GM12878 (cell line): ENCODE results near the gene BBC3. TPM values are rescaled to one million over a fixed set of nuclear protein-coding genes. Genes with fewer than 3 reads are reported as not detected.

Experiments
- ATAC-seq: fragments of 200-7000 bp; cut with Tn5 transposase; 3 replicates; pipeline ENCODE4 v1.9.1; 2020; ENCODE audit warnings: mild to moderate bottlenecking, moderate library complexity
- BruUV-seq: library from RNA; stranded (reverse); fragments of 400-500 nt; replicated peaks from 2 replicates; lab custom pipeline; 2021; lab: Mats Ljungman, UMichigan
- CTCF ChIA-PET: fragments of 300-600 bp; sonication (Branson Sonifier 250); formaldehyde crosslinking; extraction: SDS; loops from one replicate; lab custom pipeline; 2021; ENCODE audit warnings: inconsistent platforms; lab: Yijun Ruan, JAX
- POLR2A ChIA-PET: fragments of 350-600 bp; formaldehyde crosslinking; extraction: SDS; loops from one replicate; lab custom pipeline; 2021; ENCODE audit warnings: inconsistent platforms; lab: Charles Lee
- RAD21 ChIA-PET: fragments of 300-600 bp; sonication (Branson Sonifier 250); formaldehyde crosslinking; loops from one replicate; lab custom pipeline; 2023; ENCODE audit warnings: antibody characterized with exemption; ENCODE audit not compliant: unreplicated experiment; lab: Charles Lee
- SMC1A ChIA-PET: fragments of 300-600 bp; sonication (Branson Sonifier 250); formaldehyde crosslinking; loops from one replicate; lab custom pipeline; 2023; ENCODE audit not compliant: unreplicated experiment, uncharacterized antibody; lab: Charles Lee
- DNase-seq: peaks from one replicate; pipeline ENCODE4 v3.0.0-alpha.2; 2011; ENCODE audit warnings: low read depth, low spot score
- FAIRE-seq: peaks from 3 replicates; lab custom pipeline; 2011; peaks lifted over from hg19 to GRCh38; lab: Jason Lieb, UNC
- H2AFZ ChIP-seq: 2 replicates; pipeline ENCODE4 v1.6.0; 2011; ENCODE audit warnings: low read depth, low read length, control low read depth; ENCODE audit not compliant: control insufficient read depth
- H3K27ac ChIP-seq: 2 replicates; pipeline ENCODE4 v1.5.1; 2011; ENCODE audit warnings: control low read depth; ENCODE audit not compliant: control insufficient read depth, insufficient read depth
- H3K27me3 ChIP-seq, 2 experiments: replicated peaks in 1 of 2; 2 replicates each; pipeline versions ENCODE4 v1.6.0 to v1.6.1; 2011; ENCODE audit warnings: low read length in 1 of 2; ENCODE audit not compliant: control insufficient read depth in 2 of 2, insufficient read depth in 2 of 2
- H3K36me3 ChIP-seq, 2 experiments: 2 replicates each; pipeline ENCODE4 v1.5.1; 2011; ENCODE audit warnings: low read length in 1 of 2; ENCODE audit not compliant: control insufficient read depth in 2 of 2, insufficient read depth in 2 of 2
- H3K4me1 ChIP-seq: 2 replicates; pipeline ENCODE4 v1.6.1; 2011; ENCODE audit warnings: mild to moderate bottlenecking, low read length, moderate library complexity, mixed read lengths; ENCODE audit not compliant: control insufficient read depth, insufficient read depth
- H3K4me2 ChIP-seq: 2 replicates; pipeline ENCODE4 v1.6.0; 2011; ENCODE audit warnings: control low read depth; ENCODE audit not compliant: control insufficient read depth, insufficient read depth
- H3K4me3 ChIP-seq: fragments of 200-600 bp; sonication (generic); 2 replicates; pipeline ENCODE4 v1.5.1; 2016
- H3K79me2 ChIP-seq: 2 replicates; pipeline ENCODE4 v1.6.0; 2011; ENCODE audit warnings: low read length; ENCODE audit not compliant: control insufficient read depth, insufficient read depth
- H3K9ac ChIP-seq: 2 replicates; pipeline ENCODE4 v1.8.0; 2011; ENCODE audit warnings: low read length, control low read depth, mixed read lengths; ENCODE audit not compliant: control insufficient read depth, insufficient read depth
- H3K9me3 ChIP-seq: replicated peaks from 3 replicates; pipeline ENCODE4 v1.5.1; 2011; ENCODE audit warnings: mild to moderate bottlenecking, low read length; ENCODE audit not compliant: control insufficient read depth, insufficient read depth
- H4K20me1 ChIP-seq: 2 replicates; pipeline ENCODE4 v1.6.0; 2011; ENCODE audit not compliant: control insufficient read depth, insufficient read depth
- CREM ChIP-seq: IDR thresholded peaks from 2 replicates; pipeline ENCODE4 v1.6.1; 2014; ENCODE audit warnings: antibody characterized with exemption, low read depth
- E2F8 ChIP-seq: fragments of 450-650 bp; IDR thresholded peaks from 2 replicates; pipeline ENCODE4 v1.6.1; 2018; ENCODE audit warnings: mild to moderate bottlenecking, low read depth, moderate library complexity; ENCODE audit not compliant: partially characterized antibody
- GATAD2B ChIP-seq: fragments of 450-650 bp; conservative IDR thresholded peaks from 2 replicates; pipeline ENCODE4 v1.6.1; 2017; ENCODE audit warnings: low read depth, mild to moderate bottlenecking, moderate library complexity
- MEF2A ChIP-seq: IDR thresholded peaks from 2 replicates; pipeline ENCODE4 v1.6.1; 2011; ENCODE audit warnings: low read depth, mild to moderate bottlenecking, low read length, moderate library complexity; ENCODE audit not compliant: insufficient read depth
- MEF2B ChIP-seq: fragments of 450-650 bp; IDR thresholded peaks from 2 replicates; pipeline ENCODE4 v1.6.1; 2018; ENCODE audit warnings: mild to moderate bottlenecking, moderate library complexity; ENCODE audit not compliant: partially characterized antibody, poor library complexity, severe bottlenecking
- NR2C2 ChIP-seq: IDR thresholded peaks from 2 replicates; pipeline ENCODE4 v1.6.1; 2011; ENCODE audit warnings: borderline replicate concordance, low read depth; ENCODE audit not compliant: control insufficient read depth, insufficient read length
- POLR2AphosphoS2 ChIP-seq: IDR thresholded peaks from 2 replicates; pipeline ENCODE4 v1.6.1; 2011; ENCODE audit warnings: low read depth, mild to moderate bottlenecking, low read length, improper control_type of control experiment, moderate library complexity
- SIN3A ChIP-seq: IDR thresholded peaks from 2 replicates; pipeline ENCODE4 v1.6.1; 2012; ENCODE audit warnings: low read depth, low read length, improper control_type of control experiment
- YY1 ChIP-seq: IDR thresholded peaks from 2 replicates; pipeline ENCODE4 v1.6.1; 2011; ENCODE audit warnings: low read depth, mild to moderate bottlenecking, low read length
- ZNF622 ChIP-seq: fragments of 450-650 bp; IDR thresholded peaks from 2 replicates; pipeline ENCODE4 v1.6.1; 2017; ENCODE audit warnings: mild to moderate bottlenecking, inconsistent platforms
- WGBS: methylation state at CpG from one replicate; pipeline ENCODE4 v1.1.6; 2016; ENCODE audit warnings: low lambda C conversion rate; ENCODE audit not compliant: insufficient replicate concordance, insufficient coverage; ENCODE audit errors: missing lambda C conversion rate; 5-methylcytosine and 5-hydroxymethylcytosine counted together
- in situ Hi-C: fragments of 300-500 bp; cut with MboI; formaldehyde crosslinking; loops from 9 replicates; pipeline ENCODE4 v1.14.3; 2018; ENCODE audit warnings: mixed read lengths
- intact Hi-C: fragments of 100-400 bp; cut with micrococcal nuclease; formaldehyde crosslinking; loops from one replicate; pipeline ENCODE4 v1.14.2; 2022; ENCODE audit not compliant: unreplicated experiment
- polyA plus RNA-seq, 11 experiments: library from polyadenylated mRNA; depleted of rRNA in 4 of 11; unstranded in 6 of 11; stranded (reverse) in 5 of 11; fragments of >200 nt; fragmentation: Nextera tagmentation in 4 of 11; fragmentation: Illumina TruSeq in 1 of 11; extraction: Ambion mirVana in 4 of 11; extraction: Trizol in 1 of 11; gene quantifications; 1 replicate in 1 of 11; 2 replicates in 10 of 11; pipeline versions ENCODE4 v1.2.1 to v1.2.3, GENCODE V29; 2011 to 2016; ENCODE audit warnings: inconsistent platforms in 2 of 11, missing spikeins in 2 of 11, low read depth in 1 of 11
- total RNA-seq, 4 experiments: library from RNA; depleted of rRNA in 3 of 4; stranded (reverse); fragments of >200 nt in 3 of 4; fragmentation: Illumina TruSeq in 1 of 4; extraction: Trizol in 1 of 4; gene quantifications; 2 replicates each; pipeline versions ENCODE4 v1.2.1 to v1.2.3, GENCODE V29; 2013 to 2021
- TF ChIP-seq, protein P1 (sequence below): IDR thresholded peaks from 2 replicates; pipeline ENCODE4 v1.6.1; 2011; ENCODE audit warnings: low read depth, low read length, improper control_type of control experiment, borderline replicate concordance

BBC3 gene
- total and polyA plus RNA-seq, 10 of the 15 experiments (the other 5 are each of a cell fraction or from before 2014, with no cell fraction given), result 0.10 to 17.9 (median 7.5) TPM

DNA sequence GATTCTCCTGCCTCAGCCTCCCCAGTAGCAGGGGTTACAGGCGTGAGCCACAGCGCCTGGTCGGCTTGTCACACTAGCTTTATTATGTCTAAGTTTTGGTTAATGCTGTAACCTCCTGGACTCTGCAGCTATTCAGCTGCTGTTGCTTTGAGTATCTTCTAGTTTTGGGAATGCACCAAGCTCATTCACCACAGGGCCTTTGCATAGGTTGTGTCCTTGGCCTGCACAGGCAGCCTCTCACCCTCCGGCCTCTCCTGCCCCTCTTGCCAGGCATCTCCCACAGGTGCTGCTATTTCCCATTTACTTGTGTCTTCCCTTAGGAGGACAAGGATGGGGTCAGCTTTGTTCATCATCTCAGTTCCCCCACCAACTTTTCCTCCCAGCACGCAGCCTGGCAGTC is 23.0 kb upstream of the BBC3 start:
- POLR2A ChIA-PET, result interaction anchor here (0.6 kb wide), 1 partner anchor 20 kb away, joined by 5 read pairs; no protein-coding TSS in a partner anchor

More for the DNA sequence above, 23.0 kb upstream of the BBC3 start:
- H3K9ac ChIP-seq, result no peak overlapping the region
- DNase-seq (no peak), FAIRE-seq (no peak), ATAC-seq (no peak)
- peaks cover 9% of the 10 kb centered on the region for H3K79me2 ChIP-seq
- 89% methylated on average over 5 of the region's 5 CpGs for WGBS
- intact Hi-C loops, result no loop called here
- no peak overlapping the region for H3K27ac ChIP-seq
- in situ Hi-C loops, result no loop called here
- peaks cover 0 to 1% of the 10 kb centered on the region in 2 experiments; a peak in 2 of 4 replicates for H3K36me3 ChIP-seq
- no TSS peak for BruUV-seq
- no peaks in the 10 kb centered on the region for H4K20me1 ChIP-seq
- H3K4me3 ChIP-seq, result no peak overlapping the region
- RAD21 ChIA-PET, result interaction anchor here (0.6 kb wide), 1 partner anchor 94 kb away, joined by 5 read pairs; no protein-coding TSS in a partner anchor
- no peak overlapping the region for H2AFZ ChIP-seq
- no peaks in the 10 kb centered on the region for H3K27me3 ChIP-seq
- SMC1A ChIA-PET, result interaction anchor here (0.6 to 1.9 kb wide), 3 partner anchors 10 to 38 kb away, joined by 3 to 5 read pairs (median 5); no protein-coding TSS in a partner anchor
- CTCF ChIA-PET, result interaction anchor here (1.7 to 2.4 kb wide), 2 partner anchors 10 to 43 kb away, joined by 6 to 16 read pairs; no protein-coding TSS in a partner anchor
- no peak overlapping the region for H3K4me2 ChIP-seq
- peaks cover 7% of the 10 kb centered on the region for H3K4me1 ChIP-seq
- no peak for TF ChIP-seq E2F8
- no peak for TF ChIP-seq POLR2AphosphoS2
- TF ChIP-seq GATAD2B, result no peak
- TF ChIP-seq CREM, result no peak
- TF ChIP-seq NR2C2, result no peak
- TF ChIP-seq MEF2A, result no peak
- no peak for TF ChIP-seq SIN3A
- TF ChIP-seq ZNF622, result no peak
- TF ChIP-seq, protein P1, sequence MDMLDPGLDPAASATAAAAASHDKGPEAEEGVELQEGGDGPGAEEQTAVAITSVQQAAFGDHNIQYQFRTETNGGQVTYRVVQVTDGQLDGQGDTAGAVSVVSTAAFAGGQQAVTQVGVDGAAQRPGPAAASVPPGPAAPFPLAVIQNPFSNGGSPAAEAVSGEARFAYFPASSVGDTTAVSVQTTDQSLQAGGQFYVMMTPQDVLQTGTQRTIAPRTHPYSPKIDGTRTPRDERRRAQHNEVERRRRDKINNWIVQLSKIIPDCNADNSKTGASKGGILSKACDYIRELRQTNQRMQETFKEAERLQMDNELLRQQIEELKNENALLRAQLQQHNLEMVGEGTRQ, result no peak
- no peak for TF ChIP-seq YY1
- TF ChIP-seq MEF2B, result no peak
- H3K9me3 ChIP-seq, result no peaks in the 10 kb centered on the region
